ENCODE measurements around the gene RASD2.
"Not testable (repeated sequence)": the region's sequence is repeated elsewhere in the genome, so short reads cannot be mapped to it uniquely, and the experiment has no call there.

The RASD2 gene

GRCh38 chr22:35540595-35541253, at the start of gene RASD2:
TSS of gene RASD2 (plus strand) at chr22:35540831. CDS start at chr22:35546810, 5,979 bp downstream.
- TF ChIP-seq CTCF (IDR thresholded peaks at IDR 0.05; ENCODE audit: insufficient read depth, low read length, missing control alignments): no peak
- ChIA-PET POLR2A (no interaction called here), CTCF (interaction anchor here (1.3 to 1.7 kb wide), 3 partner anchors 9 to 113 kb away, joined by 3 to 6 read pairs (median 5); no protein-coding TSS in a partner anchor)
- DNase-seq (ENCODE audit: low read depth, low spot score): no peak
- H3K4me3 ChIP-seq (ENCODE audit: low read depth, low read length): peak within 1 kb of the TSS; percentile 64

- POLR2A ChIA-PET: interaction anchor here (0.6 kb wide), 1 partner anchor 30 kb away, joined by 3 read pairs; no protein-coding TSS in a partner anchor
- not testable (repeated sequence) for DNase-seq (ENCODE audit: low read depth, low spot score); H3K4me3 ChIP-seq (ENCODE audit: low read depth, low read length)
- CTCF ChIA-PET: interaction anchor here (0.6 kb wide), 1 partner anchor 170 kb away, joined by 3 read pairs; no protein-coding TSS in a partner anchor
These were observed 49.3 kb upstream of the RASD2 start for GRCh38 chr22:35491061-35491907.

- TF ChIP-seq CTCF (IDR thresholded peaks at IDR 0.05; ENCODE audit: insufficient read depth, low read length, missing control alignments): no peak
- CTCF ChIA-PET: interaction anchor here (1.6 kb wide), 1 partner anchor 61 kb away, joined by 3 read pairs; no protein-coding TSS in a partner anchor
- no peak overlapping the region for H3K4me3 ChIP-seq (ENCODE audit: low read depth, low read length)
- DNase-seq (ENCODE audit: low read depth, low spot score): no peak
- POLR2A ChIA-PET: no interaction called here
These were observed 48.7 kb upstream of the RASD2 start for GRCh38 chr22:35491908-35492380.

GRCh38 chr22:35493074-35493473, 47.6 kb upstream of the RASD2 start:
- ChIA-PET CTCF (interaction anchor here (1.2 to 1.6 kb wide), 2 partner anchors 18 to 63 kb away, joined by 3 to 5 read pairs; no protein-coding TSS in a partner anchor), POLR2A (no interaction called here)
- H3K4me3 ChIP-seq (ENCODE audit: low read depth, low read length): no peak overlapping the region
- no peak for DNase-seq (ENCODE audit: low read depth, low spot score)
- no peak for TF ChIP-seq CTCF (IDR thresholded peaks at IDR 0.05; ENCODE audit: insufficient read depth, low read length, missing control alignments)

GRCh38 chr22:35495711-35496110, 44.9 kb upstream of the RASD2 start:
- POLR2A ChIA-PET; DNase-seq (ENCODE audit: low read depth, low spot score); H3K4me3 ChIP-seq (ENCODE audit: low read depth, low read length): not testable (repeated sequence)
- CTCF ChIA-PET: interaction anchor here (1.2 to 1.5 kb wide), 2 partner anchors 8 to 27 kb away, joined by 3 read pairs; no protein-coding TSS in a partner anchor

- CTCF ChIA-PET: interaction anchor here (1.2 to 1.5 kb wide), 2 partner anchors 9 to 28 kb away, joined by 3 read pairs; no protein-coding TSS in a partner anchor
- POLR2A ChIA-PET: interaction anchor here (0.8 kb wide), 1 partner anchor 18 kb away, joined by 3 read pairs; no protein-coding TSS in a partner anchor
- TF ChIP-seq CTCF (IDR thresholded peaks at IDR 0.05; ENCODE audit: insufficient read depth, low read length, missing control alignments): no peak
- H3K4me3 ChIP-seq (ENCODE audit: low read depth, low read length): no peak overlapping the region
- no peak for DNase-seq (ENCODE audit: low read depth, low spot score)
These were observed 43.8 kb upstream of the RASD2 start for GRCh38 chr22:35496768-35497312.

Data from AG04449 (cell line).